K562 (cell line): ENCODE results near the gene HRC. TPM values are rescaled to one million over a fixed set of nuclear protein-coding genes. Genes with fewer than 3 reads are reported as not detected.

Experiments
- CBX2 ChIP-seq: fragments of 200-600 bp; sonication (generic); IDR thresholded peaks from one replicate; pipeline ENCODE4 v1.6.1; 2012; ENCODE audit warnings: mild to moderate bottlenecking, low read length, inconsistent platforms; ENCODE audit not compliant: insufficient read depth, poor library complexity, severe bottlenecking
- DIDO1 ChIP-seq: fragments of 450-650 bp; IDR thresholded peaks from 2 replicates; pipeline ENCODE4 v1.6.1; 2016; ENCODE audit warnings: low read depth, missing biosample characterization, missing genetic modification characterization
- FOS ChIP-seq: IDR thresholded peaks from 3 replicates; pipeline ENCODE4 v1.6.1; 2011; ENCODE audit not compliant: insufficient read length; ENCODE audit errors: extremely low read depth
- GATA2 ChIP-seq: sonication (generic); formaldehyde crosslinking; IDR thresholded peaks from 2 replicates; pipeline ENCODE4 v1.4.0; 2020; ENCODE audit warnings: mild to moderate bottlenecking, missing genetic modification reagents
- NR0B1 ChIP-seq: fragments of 450-650 bp; IDR thresholded peaks from one replicate; pipeline ENCODE4 v1.6.1; 2018; ENCODE audit warnings: mild to moderate bottlenecking, moderate library complexity; ENCODE audit not compliant: partially characterized antibody
- PHB ChIP-seq: fragments of 250-450 bp; sonication (Bioruptor Pico); IDR thresholded peaks from 2 replicates; pipeline ENCODE4 v1.5.0; 2021
- PML ChIP-seq: IDR thresholded peaks from 2 replicates; pipeline ENCODE4 v1.6.1; 2012; ENCODE audit warnings: low read length, inconsistent platforms
- POLR2AphosphoS5 ChIP-seq: IDR thresholded peaks from 2 replicates; pipeline ENCODE4 v1.6.1; 2011; ENCODE audit warnings: mild to moderate bottlenecking, low read depth, low read length, moderate library complexity; ENCODE audit not compliant: control insufficient read depth, insufficient read depth
- POU5F1 ChIP-seq: fragments of 150-350 bp; IDR thresholded peaks from 2 replicates; pipeline ENCODE4 v1.6.1; 2014; ENCODE audit warnings: borderline replicate concordance, low read length, low read depth, mild to moderate bottlenecking; ENCODE audit not compliant: partially characterized antibody
- SAFB ChIP-seq: fragments of 200-400 bp; formaldehyde crosslinking; IDR thresholded peaks from 2 replicates; pipeline ENCODE4 v1.6.1; 2017; ENCODE audit warnings: low read depth, low read length, borderline replicate concordance
- SMARCA5 ChIP-seq: fragments of 450-650 bp; IDR thresholded peaks from 2 replicates; pipeline ENCODE4 v1.6.1; 2016
- STAG1 ChIP-seq: sonication (generic); formaldehyde crosslinking; IDR thresholded peaks from 2 replicates; pipeline ENCODE4 v1.5.0; 2020; ENCODE audit warnings: missing genetic modification reagents, borderline replicate concordance
- TFAM ChIP-seq: fragments of 250-450 bp; sonication (Bioruptor Pico); conservative IDR thresholded peaks from 2 replicates; pipeline ENCODE4 v1.5.0; 2021; ENCODE audit warnings: mild to moderate bottlenecking, moderate library complexity
- TRIM24 ChIP-seq, 2 experiments: fragments of 450-650 bp; IDR thresholded peaks; 2 replicates each; pipeline ENCODE4 v1.6.1; 2016
- XRCC4 ChIP-seq: IDR thresholded peaks from one replicate; pipeline ENCODE4 v1.6.1; 2011; ENCODE audit not compliant: insufficient read depth, insufficient read length; ENCODE audit errors: extremely low read depth
- ZNF354B ChIP-seq: fragments of 250-450 bp; sonication (Bioruptor Pico); IDR thresholded peaks from 2 replicates; pipeline ENCODE4 v1.4.0; 2020
- ZNF408 ChIP-seq: fragments of 250-450 bp; sonication (Bioruptor Pico); IDR thresholded peaks from 2 replicates; pipeline ENCODE4 v1.4.0; 2020; ENCODE audit warnings: low read depth, mild to moderate bottlenecking, moderate library complexity
- ZNF445 ChIP-seq: fragments of 250-450 bp; sonication (Bioruptor Pico); IDR thresholded peaks from 2 replicates; pipeline ENCODE4 v1.4.0; 2020; ENCODE audit warnings: low read depth, mild to moderate bottlenecking, moderate library complexity
- ZNF639 ChIP-seq, 2 experiments: fragments of 200-800 bp in 1 of 2; sonication (Bioruptor generic) in 1 of 2; sonication (generic) in 1 of 2; formaldehyde crosslinking in 1 of 2; IDR thresholded peaks in 1 of 2; conservative IDR thresholded peaks in 1 of 2; 2 replicates each; pipeline versions ENCODE4 v1.5.0 to v1.6.1; 2016 to 2020; ENCODE audit warnings: missing compliant biosample characterization in 1 of 2, missing genetic modification characterization in 1 of 2, missing genetic modification reagents in 1 of 2
- ZNF77 ChIP-seq: fragments of 250-450 bp; sonication (Bioruptor Pico); IDR thresholded peaks from 2 replicates; pipeline ENCODE4 v1.5.0; 2020
- polyA plus RNA-seq, 8 experiments: library from polyadenylated mRNA; depleted of rRNA in 4 of 8; stranded (reverse) in 5 of 8; unstranded in 3 of 8; fragments of >200 nt; fragmentation: Nextera tagmentation in 2 of 8; fragmentation: Illumina TruSeq in 1 of 8; extraction: Ambion mirVana in 2 of 8; extraction: Trizol in 1 of 8; gene quantifications; 2 replicates each; pipeline versions ENCODE4 v1.2.1 to v1.2.3, GENCODE V29; 2011 to 2014; ENCODE audit warnings: inconsistent platforms in 1 of 8, missing spikeins in 1 of 8
- total RNA-seq, 7 experiments: library from RNA; depleted of rRNA in 6 of 7; stranded (reverse); fragments of >200 nt in 6 of 7; fragmentation: Illumina TruSeq in 2 of 7; extraction: Trizol in 2 of 7; gene quantifications; 2 replicates each; pipeline versions ENCODE4 v1.2.1 to v1.2.3, GENCODE V29; 2011 to 2021; ENCODE audit warnings: low replicate concordance in 1 of 7
- TF ChIP-seq, protein P1 (sequence below): sonication (generic); formaldehyde crosslinking; IDR thresholded peaks from 2 replicates; pipeline ENCODE4 v1.8.1; 2022; ENCODE audit warnings: missing genetic modification reagents
- TF ChIP-seq, protein P2 (sequence below): fragments of 250-450 bp; sonication (Bioruptor Pico); IDR thresholded peaks from 2 replicates; pipeline ENCODE4 v1.4.0; 2020; ENCODE audit warnings: mild to moderate bottlenecking, moderate library complexity

The HRC gene
- total and polyA plus RNA-seq, 9 of the 15 experiments (the other 6 are each of a cell fraction or from before 2014, with no cell fraction given) = 0.66 to 18.7 (median 13.1) TPM

- no peak for TF ChIP-seq POLR2AphosphoS5
- TF ChIP-seq GATA2 (CRISPR knock-in tag) = no peak
- TF ChIP-seq ZNF639 (CRISPR knock-in tag; conservative IDR thresholded peaks at IDR 0.05 in 1 of 2, IDR thresholded peaks at IDR 0.05 in 1 of 2) = no peak
- no peak for TF ChIP-seq DIDO1 (tag)
- TF ChIP-seq, protein P1, sequence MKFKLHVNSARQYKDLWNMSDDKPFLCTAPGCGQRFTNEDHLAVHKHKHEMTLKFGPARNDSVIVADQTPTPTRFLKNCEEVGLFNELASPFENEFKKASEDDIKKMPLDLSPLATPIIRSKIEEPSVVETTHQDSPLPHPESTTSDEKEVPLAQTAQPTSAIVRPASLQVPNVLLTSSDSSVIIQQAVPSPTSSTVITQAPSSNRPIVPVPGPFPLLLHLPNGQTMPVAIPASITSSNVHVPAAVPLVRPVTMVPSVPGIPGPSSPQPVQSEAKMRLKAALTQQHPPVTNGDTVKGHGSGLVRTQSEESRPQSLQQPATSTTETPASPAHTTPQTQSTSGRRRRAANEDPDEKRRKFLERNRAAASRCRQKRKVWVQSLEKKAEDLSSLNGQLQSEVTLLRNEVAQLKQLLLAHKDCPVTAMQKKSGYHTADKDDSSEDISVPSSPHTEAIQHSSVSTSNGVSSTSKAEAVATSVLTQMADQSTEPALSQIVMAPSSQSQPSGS (CRISPR knock-in tag) = no peak; the same call in 1 of the 2 replicates
- no peak for TF ChIP-seq XRCC4
- no peak for TF ChIP-seq ZNF354B (CRISPR knock-in tag)
- TF ChIP-seq SMARCA5 = no peak
- no peak for TF ChIP-seq ZNF408 (CRISPR knock-in tag)
- TF ChIP-seq TRIM24 (IDR thresholded peaks at IDR 0.05) = no peak
- TF ChIP-seq FOS = no peak
- TF ChIP-seq CBX2 = no peak
- TF ChIP-seq POU5F1 = no peak
- TF ChIP-seq, protein P2, sequence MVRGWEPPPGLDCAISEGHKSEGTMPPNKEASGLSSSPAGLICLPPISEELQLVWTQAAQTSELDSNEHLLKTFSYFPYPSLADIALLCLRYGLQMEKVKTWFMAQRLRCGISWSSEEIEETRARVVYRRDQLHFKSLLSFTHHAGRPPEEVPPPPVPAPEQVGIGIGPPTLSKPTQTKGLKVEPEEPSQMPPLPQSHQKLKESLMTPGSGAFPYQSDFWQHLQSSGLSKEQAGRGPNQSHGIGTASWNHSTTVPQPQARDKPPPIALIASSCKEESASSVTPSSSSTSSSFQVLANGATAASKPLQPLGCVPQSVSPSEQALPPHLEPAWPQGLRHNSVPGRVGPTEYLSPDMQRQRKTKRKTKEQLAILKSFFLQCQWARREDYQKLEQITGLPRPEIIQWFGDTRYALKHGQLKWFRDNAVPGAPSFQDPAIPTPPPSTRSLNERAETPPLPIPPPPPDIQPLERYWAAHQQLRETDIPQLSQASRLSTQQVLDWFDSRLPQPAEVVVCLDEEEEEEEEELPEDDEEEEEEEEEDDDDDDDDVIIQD (CRISPR knock-in tag) = no peak
- TF ChIP-seq STAG1 = no peak; the same call in 1 of the 2 replicates
- TF ChIP-seq SAFB = peak; percentile 38; the same call in 1 of the 2 replicates
- no peak for TF ChIP-seq ZNF445 (CRISPR knock-in tag)
- TF ChIP-seq TFAM (CRISPR knock-in tag) = no peak
- TF ChIP-seq ZNF77 (CRISPR knock-in tag) = no peak
- TF ChIP-seq PML = no peak
- TF ChIP-seq NR0B1 = no peak
- TF ChIP-seq PHB (CRISPR knock-in tag) = no peak
Measured at GRCh38 chr19:49145573-49146407, 9.4 kb downstream of the HRC start (continued).
